ENCODE results near the gene ARHGAP25.

ARHGAP25 gene

GRCh38 chr2:68768461-68768860 lies 33.9 kb downstream of the ARHGAP25 start:
- DNase-seq, result no peak

- DNase-seq, result no peak
Observed at GRCh38 chr2:68768951-68769350, 34.3 kb downstream of the ARHGAP25 start.

GRCh38 chr2:68769586-68770270 lies 35.1 kb downstream of the ARHGAP25 start:
- DNase-seq, result no peak

- no peak for DNase-seq
Observed at GRCh38 chr2:68770271-68771111, 35.9 kb downstream of the ARHGAP25 start.

- DNase-seq, result no peak
Observed at GRCh38 chr2:68771211-68771751, 36.7 kb downstream of the ARHGAP25 start.

GRCh38 chr2:68772109-68772508 lies 37.5 kb downstream of the ARHGAP25 start:
- no peak for DNase-seq

GRCh38 chr2:68774569-68775271 lies 40.1 kb downstream of the ARHGAP25 start:
- DNase-seq, result peak; percentile 65

- no peak for DNase-seq
Observed at GRCh38 chr2:68775272-68775842, 40.7 kb downstream of the ARHGAP25 start.

GRCh38 chr2:68776124-68776523 lies 41.5 kb downstream of the ARHGAP25 start:
- DNase-seq, result no peak

- DNase-seq, result no peak
Observed at GRCh38 chr2:68779595-68779994, 45.0 kb downstream of the ARHGAP25 start.

GRCh38 chr2:68784188-68784587 lies 49.6 kb downstream of the ARHGAP25 start:
- no peak for DNase-seq

GRCh38 chr2:68784915-68785314 lies 50.3 kb downstream of the ARHGAP25 start:
- no peak for DNase-seq

GRCh38 chr2:68787356-68787755 lies 52.7 kb downstream of the ARHGAP25 start:
- no peak for DNase-seq

GRCh38 chr2:68789603-68790002 lies 55.0 kb downstream of the ARHGAP25 start:
- DNase-seq, result peak; percentile 62

- DNase-seq, result no peak
Observed at GRCh38 chr2:68790600-68790999, 56.0 kb downstream of the ARHGAP25 start.

- no peak for DNase-seq
Observed at GRCh38 chr2:68791914-68792313, 57.3 kb downstream of the ARHGAP25 start.

GRCh38 chr2:68792751-68793150 lies 58.1 kb downstream of the ARHGAP25 start:
- no peak for DNase-seq

- DNase-seq, result no peak
Observed at GRCh38 chr2:68796295-68796905, 61.8 kb downstream of the ARHGAP25 start.

GRCh38 chr2:68798569-68798968 lies 64.0 kb downstream of the ARHGAP25 start:
- no peak for DNase-seq

- no peak for DNase-seq
Observed at GRCh38 chr2:68799140-68800026, 64.8 kb downstream of the ARHGAP25 start.

GRCh38 chr2:68800027-68800401 lies 65.4 kb downstream of the ARHGAP25 start:
- DNase-seq, result no peak

- no peak for DNase-seq
Observed at GRCh38 chr2:68800517-68800916, 65.9 kb downstream of the ARHGAP25 start.

Measured in stimulated activated CD4-positive, alpha-beta T cell treated with anti-CD3 and anti-CD28 coated beads, Interleukin-4, amount 100 ng/mL, for 24 hours (primary cell).